SHP77 treated with DMSO at 0.1 percent for 48 hours (cell line): Measurements from ENCODE around the gene CBLIF.
"Not testable (repeated sequence)": the region's sequence is repeated elsewhere in the genome, so short reads cannot be mapped to it uniquely, and the experiment has no call there.

Source experiments
- DNase-seq: peaks from one replicate; lab custom pipeline; 2025; lab: John Stamatoyannopoulos, UW

The CBLIF gene

GRCh38 chr11:59794417-59794816 lies 50.9 kb downstream of the CBLIF start:
- DNase-seq, result no peak

DNA sequence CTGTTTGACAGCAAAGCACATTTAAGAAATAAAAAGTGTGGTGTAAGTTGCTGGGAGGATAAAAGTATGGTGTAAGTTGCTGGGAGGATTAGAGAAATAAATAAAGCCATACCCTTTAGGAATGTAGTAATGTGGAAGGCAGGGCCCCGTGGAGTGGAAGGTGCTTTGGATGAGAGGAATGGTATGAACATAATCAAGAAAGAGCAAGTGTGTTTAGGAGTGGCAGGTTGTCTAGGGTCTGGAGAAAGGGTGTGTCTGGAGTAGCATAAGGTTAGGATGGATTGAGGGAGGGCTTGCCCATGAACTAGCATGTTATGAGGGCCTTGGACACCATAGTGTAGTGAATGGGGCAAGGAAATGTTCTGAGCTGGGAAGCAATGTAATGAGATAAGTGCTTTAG lies 52.8 kb downstream of the CBLIF start:
- DNase-seq, result no peak

DNA sequence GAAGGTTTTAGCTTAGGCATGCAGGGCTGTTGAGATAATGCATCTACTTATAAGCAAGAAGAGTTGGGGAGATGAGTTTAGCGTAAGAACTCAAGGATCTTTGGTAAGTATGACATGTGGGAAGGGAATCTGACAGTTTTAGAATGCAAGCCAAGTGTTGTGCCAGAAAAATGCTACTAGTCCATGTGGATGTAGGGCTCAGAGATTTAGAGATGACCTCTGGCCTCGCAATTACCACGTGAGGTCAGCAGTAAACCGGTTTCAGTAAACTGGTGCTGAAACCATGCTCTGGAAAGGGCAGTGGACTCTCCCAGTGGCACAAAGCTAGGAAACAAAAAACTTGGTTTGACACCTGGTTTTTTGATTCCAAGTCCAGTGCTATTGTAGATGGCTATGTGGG lies 53.7 kb downstream of the CBLIF start:
- DNase-seq, result no peak

- DNase-seq, result no peak
These were observed 57.5 kb downstream of the CBLIF start for GRCh38 chr11:59787816-59788215.

DNA sequence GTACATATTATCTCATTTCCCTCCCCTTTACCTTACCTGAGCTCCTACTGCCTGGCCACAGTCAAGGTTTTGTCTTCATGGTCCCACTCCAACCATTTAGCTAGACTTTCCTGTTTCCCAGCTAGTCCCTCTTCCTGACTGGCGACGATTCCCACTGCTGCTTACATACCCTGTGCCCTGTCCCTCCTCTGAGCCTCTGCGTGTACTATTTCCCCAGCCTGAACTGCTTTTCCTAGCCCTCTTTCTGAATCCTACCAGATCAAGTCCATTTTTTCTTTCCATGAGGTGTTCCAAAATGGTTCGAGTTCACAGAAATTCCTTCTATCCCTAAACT lies 58.1 kb downstream of the CBLIF start:
- no peak for DNase-seq

- DNase-seq, result no peak
These were observed 59.5 kb downstream of the CBLIF start for GRCh38 chr11:59785818-59786217.

GRCh38 chr11:59784441-59784840 lies 60.9 kb downstream of the CBLIF start:
- not testable (repeated sequence) for DNase-seq

GRCh38 chr11:59783632-59784090 lies 61.6 kb downstream of the CBLIF start:
- DNase-seq, result no peak

DNA sequence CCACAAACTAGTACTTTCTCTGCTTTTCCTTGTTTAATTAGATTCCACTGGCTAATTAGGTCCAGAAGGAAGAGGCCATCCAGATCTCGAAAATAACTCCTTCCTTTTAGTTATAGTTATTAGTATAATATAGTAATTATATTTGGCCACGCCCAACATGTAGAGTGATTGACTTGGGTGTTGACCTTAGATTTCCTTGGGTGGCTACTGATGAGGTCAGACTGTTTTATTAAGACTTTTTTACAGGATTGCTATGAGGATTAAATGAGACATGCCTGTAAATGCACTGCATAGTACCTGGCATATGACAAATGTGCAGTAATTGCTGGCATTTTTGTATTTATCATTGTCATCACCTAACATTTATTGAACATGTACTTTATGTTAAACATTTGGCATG lies 63.2 kb downstream of the CBLIF start:
- DNase-seq, result no peak

GRCh38 chr11:59779487-59779886 lies 65.8 kb downstream of the CBLIF start:
- no peak for DNase-seq
